K562 (cell line): ENCODE measurements around the gene RSPH1. TPM values are rescaled to one million over a fixed set of nuclear protein-coding genes. Genes with fewer than 3 reads are reported as not detected.

Experiments
- ATAC-seq: fragments of 200-7000 bp; cut with Tn5 transposase; 3 replicates; pipeline ENCODE4 v1.9.1; 2020; ENCODE audit warnings: moderate library complexity
- BruUV-seq: library from RNA; stranded (reverse); fragments of 400-500 nt; replicated peaks from 2 replicates; lab custom pipeline; 2021; lab: Mats Ljungman, UMichigan
- CTCF ChIA-PET: fragments of 300-600 bp; formaldehyde crosslinking; extraction: SDS; loops from one replicate; lab custom pipeline; 2021; ENCODE audit warnings: low intra/inter-chr PET ratio; lab: Yijun Ruan, JAX
- POLR2A ChIA-PET: fragments of 300-600, 350-650 bp; sonication (Branson Sonifier 250); formaldehyde crosslinking; extraction: SDS; loops from one replicate; lab custom pipeline; 2021; ENCODE audit warnings: antibody characterized with exemption, inconsistent platforms; lab: Yijun Ruan, JAX
- DNase-seq, 4 experiments: peaks; one replicate each; pipeline versions ENCODE4 v3.0.0 to v3.0.0-alpha.2; 2011 to 2018; ENCODE audit warnings: low spot score in 3 of 4, mixed read lengths in 3 of 4; ENCODE audit errors: extremely low read depth in 1 of 4
- FAIRE-seq: peaks from 2 replicates; lab custom pipeline; 2011; peaks lifted over from hg19 to GRCh38; lab: Jason Lieb, UNC
- H2AFZ ChIP-seq: 2 replicates; pipeline ENCODE4 v1.6.0; 2011; ENCODE audit warnings: low read depth, low read length, control low read depth, inconsistent platforms
- H3K27ac ChIP-seq: fragments of 200-600 bp; 3 replicates; pipeline ENCODE4 v1.8.0; 2011; ENCODE audit warnings: low read depth, mild to moderate bottlenecking, control low read depth, inconsistent platforms, low read length, moderate library complexity, mixed read lengths; ENCODE audit errors: extremely low read depth
- H3K27me3 ChIP-seq, 2 experiments: fragments of 300-600 bp in 1 of 2; 2 replicates in 1 of 2; 3 replicates in 1 of 2; pipeline versions ENCODE4 v1.6.0 to v1.8.0; 2011; ENCODE audit warnings: inconsistent platforms in 2 of 2, low read length in 2 of 2, mild to moderate bottlenecking in 1 of 2, mixed read lengths in 1 of 2, moderate library complexity in 1 of 2; ENCODE audit not compliant: control insufficient read depth in 2 of 2, insufficient read depth in 2 of 2
- H3K36me3 ChIP-seq: fragments of 300-600 bp; 3 replicates; pipeline ENCODE4 v1.8.0; 2011; ENCODE audit warnings: mild to moderate bottlenecking, low read length, inconsistent platforms; ENCODE audit not compliant: control insufficient read depth, insufficient read depth
- H3K4me1 ChIP-seq, 2 experiments: fragments of 200-600 bp in 1 of 2; replicated peaks in 1 of 2; 2 replicates in 1 of 2; 3 replicates in 1 of 2; pipeline versions ENCODE4 v1.5.1 to v1.8.0; 2011; ENCODE audit warnings: inconsistent platforms in 2 of 2, low read length in 2 of 2, mild to moderate bottlenecking in 1 of 2, mixed read lengths in 1 of 2, moderate library complexity in 1 of 2; ENCODE audit not compliant: control insufficient read depth in 2 of 2, insufficient read depth in 2 of 2
- H3K4me2 ChIP-seq: 2 replicates; pipeline ENCODE4 v1.6.1; 2011; ENCODE audit warnings: low read length, control low read depth, inconsistent platforms, mixed read lengths; ENCODE audit not compliant: insufficient read depth
- H3K4me3 ChIP-seq: fragments of 200-600 bp; sonication (generic), shearing (Covaris generic); 2 replicates; pipeline ENCODE4 v1.5.1; 2016; ENCODE audit warnings: control low read depth, inconsistent platforms
- H3K79me2 ChIP-seq: fragments of 200-600 bp; 3 replicates; pipeline ENCODE4 v1.8.0; 2011; ENCODE audit warnings: low read length, inconsistent platforms; ENCODE audit not compliant: control insufficient read depth, insufficient read depth
- H3K9ac ChIP-seq, 2 experiments: 2 replicates each; pipeline versions ENCODE4 v1.6.0 to v1.6.1; 2011; ENCODE audit warnings: low read depth in 2 of 2, low read length in 2 of 2, control low read depth in 1 of 2, inconsistent platforms in 1 of 2, mild to moderate bottlenecking in 1 of 2, mixed read lengths in 1 of 2; ENCODE audit not compliant: insufficient read depth in 1 of 2
- H3K9me1 ChIP-seq: one replicate; pipeline ENCODE4 v1.6.0; 2011; ENCODE audit warnings: inconsistent platforms, mild to moderate bottlenecking, low read length, moderate library complexity; ENCODE audit not compliant: control insufficient read depth, insufficient read depth
- H3K9me3 ChIP-seq: replicated peaks from 2 replicates; pipeline ENCODE4 v1.5.1; 2011; ENCODE audit warnings: low read depth, low read length, inconsistent platforms; ENCODE audit not compliant: control insufficient read depth, insufficient read depth
- H4K20me1 ChIP-seq: replicated peaks from 2 replicates; pipeline ENCODE4 v1.6.1; 2011; ENCODE audit warnings: low read length, inconsistent platforms, mixed read lengths; ENCODE audit not compliant: control insufficient read depth, insufficient read depth
- CREM ChIP-seq: IDR thresholded peaks from 2 replicates; pipeline ENCODE4 v1.6.1; 2014; ENCODE audit warnings: antibody characterized with exemption, low read depth
- CXXC5 ChIP-seq: fragments of 250-450 bp; sonication (Bioruptor Pico); IDR thresholded peaks from 2 replicates; pipeline ENCODE4 v1.8.0; 2022; ENCODE audit warnings: inconsistent platforms, mild to moderate bottlenecking, moderate library complexity
- DPF2 ChIP-seq: fragments of 450-650 bp; IDR thresholded peaks from 2 replicates; pipeline ENCODE4 v1.6.1; 2016
- HIVEP1 ChIP-seq: fragments of 250-450 bp; sonication (Bioruptor Pico); IDR thresholded peaks from 2 replicates; pipeline ENCODE4 v1.4.0; 2020; ENCODE audit warnings: mild to moderate bottlenecking
- HNRNPH1 ChIP-seq: fragments of 200-400 bp; formaldehyde crosslinking; optimal IDR thresholded peaks from 2 replicates; pipeline ENCODE3; 2017; ENCODE audit warnings: low read depth, mild to moderate bottlenecking, low read length, moderate library complexity
- KHSRP ChIP-seq: fragments of 450-650 bp; IDR thresholded peaks from 2 replicates; pipeline ENCODE4 v1.6.1; 2017
- MAZ ChIP-seq, 2 experiments: fragments of 450-650 bp in 1 of 2; sonication (generic) in 1 of 2; formaldehyde crosslinking; IDR thresholded peaks in 1 of 2; conservative IDR thresholded peaks in 1 of 2; 2 replicates each; pipeline versions ENCODE4 v1.4.0 to v1.5.0; 2020; ENCODE audit warnings: mild to moderate bottlenecking in 1 of 2, missing genetic modification reagents in 1 of 2
- NFYB ChIP-seq: IDR thresholded peaks from 2 replicates; pipeline ENCODE4 v1.6.1; 2011; ENCODE audit warnings: mild to moderate bottlenecking, moderate library complexity; ENCODE audit not compliant: insufficient read length; ENCODE audit errors: extremely low read depth
- RBM15 ChIP-seq: fragments of 200-400 bp; formaldehyde crosslinking; IDR thresholded peaks from 2 replicates; pipeline ENCODE4 v1.6.1; 2018; ENCODE audit warnings: mild to moderate bottlenecking, low read length, moderate library complexity; ENCODE audit not compliant: insufficient read depth
- SMC3 ChIP-seq: conservative IDR thresholded peaks from 2 replicates; pipeline ENCODE4 v1.6.1; 2011; ENCODE audit warnings: low read depth, low read length, improper control_type of control experiment; ENCODE audit not compliant: insufficient read depth
- XRCC3 ChIP-seq: fragments of 450-650 bp; IDR thresholded peaks from 2 replicates; pipeline ENCODE4 v1.6.1; 2017; ENCODE audit warnings: mild to moderate bottlenecking, moderate library complexity
- ZNF436 ChIP-seq: fragments of 250-450, 450-650 bp; sonication (Bioruptor Pico); formaldehyde crosslinking; IDR thresholded peaks from 2 replicates; pipeline ENCODE4 v1.7.0; 2020; ENCODE audit warnings: mild to moderate bottlenecking
- ZNF507 ChIP-seq: conservative IDR thresholded peaks from 2 replicates; pipeline ENCODE4 v1.6.1; 2017; ENCODE audit warnings: missing genetic modification characterization, missing compliant biosample characterization
- ZNF785 ChIP-seq: fragments of 250-450 bp; sonication (Bioruptor Pico); IDR thresholded peaks from 2 replicates; pipeline ENCODE4 v1.4.0; 2020; ENCODE audit warnings: mild to moderate bottlenecking
- WGBS: fragments of 100-300 bp; shearing (Covaris generic); methylation state at CpG from one replicate; pipeline ENCODE4 v1.1.6; 2016; ENCODE audit warnings: low coverage, mixed read lengths; ENCODE audit not compliant: insufficient coverage; ENCODE audit errors: missing lambda C conversion rate; 5-methylcytosine and 5-hydroxymethylcytosine counted together
- in situ Hi-C: fragments of 300-500 bp; cut with MboI; formaldehyde crosslinking; loops from 4 replicates; pipeline ENCODE4 v1.15.0; 2018; ENCODE audit warnings: inconsistent platforms, mixed read lengths
- intact Hi-C: fragments of 100-400 bp; cut with micrococcal nuclease; formaldehyde crosslinking; loops from 2 replicates; pipeline ENCODE4 v1.14.2; 2022
- polyA plus RNA-seq, 8 experiments: library from polyadenylated mRNA; depleted of rRNA in 4 of 8; stranded (reverse) in 5 of 8; unstranded in 3 of 8; fragments of >200 nt; fragmentation: Nextera tagmentation in 2 of 8; fragmentation: Illumina TruSeq in 1 of 8; extraction: Ambion mirVana in 2 of 8; extraction: Trizol in 1 of 8; gene quantifications; 2 replicates each; pipeline versions ENCODE4 v1.2.1 to v1.2.3, GENCODE V29; 2011 to 2014; ENCODE audit warnings: inconsistent platforms in 1 of 8, missing spikeins in 1 of 8
- total RNA-seq, 7 experiments: library from RNA; depleted of rRNA in 6 of 7; stranded (reverse); fragments of >200 nt in 6 of 7; fragmentation: Illumina TruSeq in 2 of 7; extraction: Trizol in 2 of 7; gene quantifications; 2 replicates each; pipeline versions ENCODE4 v1.2.1 to v1.2.3, GENCODE V29; 2011 to 2021; ENCODE audit warnings: low replicate concordance in 1 of 7
- TF ChIP-seq, protein P1 (sequence below): sonication (generic); formaldehyde crosslinking; IDR thresholded peaks from 2 replicates; pipeline ENCODE4 v1.9.0; 2022; ENCODE audit warnings: mild to moderate bottlenecking, missing genetic modification reagents
- TF ChIP-seq, protein P2 (sequence below): fragments of 250-450 bp; sonication (Bioruptor Pico); IDR thresholded peaks from 2 replicates; pipeline ENCODE4 v1.5.0; 2020; ENCODE audit warnings: mild to moderate bottlenecking

The RSPH1 gene
- total and polyA plus RNA-seq, 9 of the 15 experiments (the other 6 are each of a cell fraction or from before 2014, with no cell fraction given), result 0.17 TPM; not detected in 8

DNA sequence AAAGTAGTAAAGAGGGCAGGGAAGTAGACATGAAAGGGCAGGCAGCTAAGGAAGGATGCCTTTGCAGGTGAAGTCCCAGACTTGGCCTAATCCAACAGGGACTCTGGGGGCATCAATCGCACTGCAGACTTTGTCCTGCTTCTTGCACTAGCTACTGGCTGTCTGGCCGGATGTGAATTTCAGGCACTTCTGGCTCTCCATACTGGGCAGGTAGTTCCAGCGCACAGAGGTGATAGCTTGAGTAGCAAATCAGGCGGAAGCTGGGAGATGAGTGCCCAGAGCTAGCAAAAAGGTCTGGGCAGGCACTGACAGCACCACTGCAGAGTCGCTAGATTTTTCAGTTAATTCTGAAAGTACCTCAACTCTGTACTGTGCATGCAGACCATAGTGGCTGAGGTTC, 997 bp downstream of the RSPH1 start:
- Histone ChIP-seq H3K36me3 (no peaks in the 10 kb centered on the region), H3K27me3 (peaks cover 23 to 31% of the 10 kb centered on the region in 2 experiments), H3K9me3 (no peaks in the 10 kb centered on the region), H3K4me1 (peaks cover 15 to 20% of the 10 kb centered on the region in 2 experiments; a peak in 4 of 5 replicates), H3K4me2 (no peak overlapping the region), H3K27ac (no peak overlapping the region), H3K4me3 (no peak overlapping the region), H3K9ac (no peak overlapping the region), H2AFZ (no peak overlapping the region), H3K79me2 (no peaks in the 10 kb centered on the region)
- intact Hi-C loops, result loop anchor here (5.0 kb wide), 1 partner anchor 483 kb away; the partner anchor contains the start of gene ZBTB21
- DNase-seq, result no peak
- in situ Hi-C loops, result no loop called here
- 14% methylated on average over 5 of the region's 5 CpGs for WGBS
- BruUV-seq, result no TSS peak
- CTCF ChIA-PET, result no interaction called here
- no peak for ATAC-seq
- POLR2A ChIA-PET, result interaction anchor here (0.6 to 1.8 kb wide), 2 partner anchors 13 to 29 kb away, joined by 4 to 7 read pairs; no protein-coding TSS in a partner anchor
- FAIRE-seq, result no peak
- TF ChIP-seq, protein P1, sequence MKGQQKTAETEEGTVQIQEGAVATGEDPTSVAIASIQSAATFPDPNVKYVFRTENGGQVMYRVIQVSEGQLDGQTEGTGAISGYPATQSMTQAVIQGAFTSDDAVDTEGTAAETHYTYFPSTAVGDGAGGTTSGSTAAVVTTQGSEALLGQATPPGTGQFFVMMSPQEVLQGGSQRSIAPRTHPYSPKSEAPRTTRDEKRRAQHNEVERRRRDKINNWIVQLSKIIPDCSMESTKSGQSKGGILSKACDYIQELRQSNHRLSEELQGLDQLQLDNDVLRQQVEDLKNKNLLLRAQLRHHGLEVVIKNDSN (CRISPR knock-in tag), result no peak
- no peak for TF ChIP-seq KHSRP
- TF ChIP-seq NFYB, result no peak
- no peak for TF ChIP-seq HIVEP1
- no peak for TF ChIP-seq XRCC3
- no peak for TF ChIP-seq DPF2
- TF ChIP-seq ZNF507 (tag), result no peak
- no peak for TF ChIP-seq HNRNPH1
- TF ChIP-seq CREM, result no peak
- TF ChIP-seq RBM15, result no peak
- TF ChIP-seq ZNF436 (CRISPR knock-in tag), result no peak
- no peak for TF ChIP-seq MAZ (CRISPR knock-in tag; conservative IDR thresholded peaks at IDR 0.05 in 1 of 2, IDR thresholded peaks at IDR 0.05 in 1 of 2)
- TF ChIP-seq ZNF785 (CRISPR knock-in tag), result no peak
- TF ChIP-seq, protein P2, sequence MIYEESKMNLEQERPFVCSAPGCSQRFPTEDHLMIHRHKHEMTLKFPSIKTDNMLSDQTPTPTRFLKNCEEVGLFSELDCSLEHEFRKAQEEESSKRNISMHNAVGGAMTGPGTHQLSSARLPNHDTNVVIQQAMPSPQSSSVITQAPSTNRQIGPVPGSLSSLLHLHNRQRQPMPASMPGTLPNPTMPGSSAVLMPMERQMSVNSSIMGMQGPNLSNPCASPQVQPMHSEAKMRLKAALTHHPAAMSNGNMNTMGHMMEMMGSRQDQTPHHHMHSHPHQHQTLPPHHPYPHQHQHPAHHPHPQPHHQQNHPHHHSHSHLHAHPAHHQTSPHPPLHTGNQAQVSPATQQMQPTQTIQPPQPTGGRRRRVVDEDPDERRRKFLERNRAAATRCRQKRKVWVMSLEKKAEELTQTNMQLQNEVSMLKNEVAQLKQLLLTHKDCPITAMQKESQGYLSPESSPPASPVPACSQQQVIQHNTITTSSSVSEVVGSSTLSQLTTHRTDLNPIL (CRISPR knock-in tag), result no peak
- TF ChIP-seq CXXC5 (CRISPR knock-in tag), result no peak
- TF ChIP-seq SMC3, result no peak
- TF ChIP-seq, all 486 proteins: peak for 0
- Histone ChIP-seq H4K20me1 (no peaks in the 10 kb centered on the region), H3K9me1 (no peaks in the 10 kb centered on the region)
